Measurements from ENCODE around the gene AMH.
A peak's percentile ranks its signal among the peaks of the same experiment; 100 is the strongest.
"Not testable (repeated sequence)": the region's sequence is repeated elsewhere in the genome, so short reads cannot be mapped to it uniquely, and the experiment has no call there.

Gene AMH

DNA sequence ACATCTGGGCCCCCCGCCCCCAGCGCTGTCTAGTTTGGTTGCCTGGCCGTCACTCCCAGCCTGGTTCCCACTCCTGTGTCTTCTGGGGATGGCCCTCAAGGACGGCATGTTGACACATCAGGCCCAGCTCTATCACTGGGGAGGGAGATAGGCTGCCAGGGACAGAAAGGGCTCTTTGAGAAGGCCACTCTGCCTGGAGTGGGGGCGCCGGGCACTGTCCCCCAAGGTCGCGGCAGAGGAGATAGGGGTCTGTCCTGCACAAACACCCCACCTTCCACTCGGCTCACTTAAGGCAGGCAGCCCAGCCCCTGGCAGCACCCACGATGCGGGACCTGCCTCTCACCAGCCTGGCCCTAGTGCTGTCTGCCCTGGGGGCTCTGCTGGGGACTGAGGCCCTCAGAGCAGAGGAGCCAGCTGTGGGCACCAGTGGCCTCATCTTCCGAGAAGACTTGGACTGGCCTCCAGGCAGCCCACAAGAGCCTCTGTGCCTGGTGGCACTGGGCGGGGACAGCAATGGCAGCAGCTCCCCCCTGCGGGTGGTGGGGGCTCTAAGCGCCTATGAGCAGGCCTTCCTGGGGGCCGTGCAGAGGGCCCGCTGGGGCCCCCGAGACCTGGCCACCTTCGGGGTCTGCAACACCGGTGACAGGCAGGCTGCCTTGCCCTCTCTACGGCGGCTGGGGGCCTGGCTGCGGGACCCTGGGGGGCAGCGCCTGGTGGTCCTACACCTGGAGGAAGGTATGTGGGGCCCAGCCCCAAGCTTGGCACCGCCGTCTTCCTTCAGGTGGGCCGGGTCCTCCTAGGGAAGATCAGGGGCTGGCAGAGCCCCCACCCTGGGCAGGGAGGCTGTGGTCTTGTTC lies at the start of gene AMH:
TSS of gene AMH (plus strand) at position 314 of the 857 bp plus-strand sequence. CDS start at position 324, 10 bp downstream.
- DNase-seq, result no peak

DNA sequence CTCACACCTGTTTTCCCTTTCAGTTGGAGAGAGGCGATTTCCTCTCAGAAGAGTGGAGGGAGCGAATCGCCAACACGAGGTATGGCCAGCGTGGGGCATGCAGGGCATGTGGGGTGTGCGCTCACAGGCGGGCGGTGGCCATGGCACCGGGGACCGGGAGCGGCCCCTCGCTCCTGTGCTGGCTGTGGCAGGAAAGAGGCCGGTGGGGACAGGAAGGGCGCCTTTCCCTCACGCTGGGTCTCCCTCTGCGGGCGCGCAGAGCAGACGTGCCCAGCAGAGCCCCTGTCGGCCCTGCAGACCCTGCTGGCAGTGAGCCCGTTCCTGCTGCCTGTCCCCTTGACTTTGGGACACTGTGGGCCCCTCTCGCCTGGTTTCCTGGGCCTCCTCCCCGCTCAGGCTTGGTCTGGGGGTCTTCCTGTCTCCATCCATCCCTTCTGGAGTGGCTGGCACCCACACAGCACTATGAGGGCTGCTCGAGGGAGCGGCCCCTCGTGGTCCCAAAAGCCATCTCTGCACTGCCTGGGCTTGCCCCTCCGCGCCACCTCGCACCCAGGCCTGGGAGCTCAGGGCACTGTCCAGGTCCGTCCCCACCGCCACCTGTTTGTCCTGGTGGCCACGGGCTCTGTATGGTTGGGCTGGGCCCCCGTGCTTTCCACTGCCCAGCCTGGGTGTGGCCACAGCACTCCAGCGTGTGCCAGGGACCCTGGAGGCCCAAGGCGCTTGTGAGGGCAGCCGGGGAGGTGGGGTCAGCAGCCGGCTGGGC lies 49.1 kb upstream of the AMH start:
- DNase-seq, result no peak

DNA sequence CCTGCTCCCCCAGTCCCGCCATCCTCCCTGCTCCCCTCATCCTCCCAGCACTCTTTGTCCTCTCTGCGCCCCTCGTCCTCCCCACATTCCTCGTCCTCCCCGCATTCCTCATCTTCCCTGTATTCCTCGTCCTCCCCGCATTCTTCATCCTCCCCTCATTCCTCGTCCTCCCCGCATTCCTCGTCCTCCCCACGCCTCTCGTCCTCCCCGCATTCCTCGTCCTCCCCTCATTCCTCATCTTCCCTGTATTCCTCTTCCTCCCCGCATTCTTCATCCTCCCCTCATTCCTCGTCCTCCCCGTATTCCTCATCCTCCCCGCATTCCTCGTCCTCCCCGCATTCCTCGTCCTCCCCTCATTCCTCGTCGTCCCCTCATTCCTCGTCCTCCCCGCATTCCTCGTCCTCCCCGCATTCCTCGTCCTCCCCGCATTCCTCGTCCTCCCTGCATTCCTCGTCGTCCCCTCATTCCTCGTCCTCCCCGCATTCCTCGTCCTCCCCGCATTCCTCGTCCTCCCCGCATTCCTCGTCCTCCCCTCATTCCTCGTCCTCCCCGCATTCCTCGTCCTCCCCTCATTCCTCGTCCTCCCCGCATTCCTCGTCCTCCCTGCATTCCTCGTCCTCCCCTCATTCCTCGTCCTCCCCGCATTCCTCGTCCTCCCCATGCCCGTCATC lies 48.4 kb upstream of the AMH start:
- DNase-seq, result not testable (repeated sequence)

DNA sequence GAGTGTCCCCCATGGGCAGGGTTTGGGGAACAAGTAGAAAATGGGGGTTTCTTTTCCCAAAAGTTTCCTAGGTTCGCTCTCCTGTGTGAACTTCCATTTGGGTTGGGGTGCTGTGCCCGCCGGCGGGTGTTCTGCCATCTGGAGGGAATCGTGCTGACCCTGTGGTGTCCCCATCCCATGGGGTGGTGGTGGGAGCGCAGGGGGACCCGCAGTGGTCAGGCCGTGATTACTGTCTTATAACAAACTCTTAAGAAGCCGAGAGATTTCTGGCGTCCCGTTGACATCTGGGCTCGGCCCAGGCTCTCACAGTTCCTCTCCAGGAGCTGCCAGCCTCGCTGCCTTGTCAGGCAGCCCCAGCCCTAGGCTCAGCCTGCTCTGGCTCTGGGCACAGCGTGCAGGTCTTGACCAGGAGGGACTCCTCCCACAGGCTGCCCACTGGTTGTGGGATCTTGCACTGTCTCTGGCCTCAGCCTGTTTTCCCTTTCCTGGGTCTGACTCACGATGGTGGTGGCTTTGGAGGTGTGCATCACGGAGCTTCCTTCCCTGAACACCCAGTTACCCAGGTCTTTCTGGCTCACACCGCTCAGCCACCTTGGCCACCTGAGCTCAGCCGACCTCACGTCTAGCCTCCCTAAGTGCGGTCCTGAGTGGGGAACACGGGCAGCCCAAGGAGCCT lies 47.5 kb upstream of the AMH start:
- DNase-seq, result no peak

DNA sequence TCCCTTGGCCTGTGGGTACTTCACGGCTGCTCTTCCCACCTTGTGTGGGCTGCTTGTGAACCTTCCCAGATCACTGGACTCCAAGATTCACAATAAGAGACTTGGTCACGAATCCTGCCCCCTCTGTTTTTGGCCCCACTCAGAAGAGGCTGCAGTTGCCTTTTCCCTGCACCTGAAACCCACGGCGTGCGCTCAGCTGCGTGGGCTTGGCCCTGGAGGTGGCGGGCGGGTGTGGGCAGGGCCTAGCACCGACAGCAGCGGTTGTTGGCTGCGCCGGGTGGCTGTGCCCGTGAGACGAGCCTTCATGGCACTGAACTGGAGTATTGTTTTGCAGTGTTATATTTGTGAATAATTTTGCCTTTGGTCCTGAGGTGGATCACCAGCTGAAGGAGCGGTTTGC lies 46.8 kb upstream of the AMH start:
- no peak for DNase-seq

DNA sequence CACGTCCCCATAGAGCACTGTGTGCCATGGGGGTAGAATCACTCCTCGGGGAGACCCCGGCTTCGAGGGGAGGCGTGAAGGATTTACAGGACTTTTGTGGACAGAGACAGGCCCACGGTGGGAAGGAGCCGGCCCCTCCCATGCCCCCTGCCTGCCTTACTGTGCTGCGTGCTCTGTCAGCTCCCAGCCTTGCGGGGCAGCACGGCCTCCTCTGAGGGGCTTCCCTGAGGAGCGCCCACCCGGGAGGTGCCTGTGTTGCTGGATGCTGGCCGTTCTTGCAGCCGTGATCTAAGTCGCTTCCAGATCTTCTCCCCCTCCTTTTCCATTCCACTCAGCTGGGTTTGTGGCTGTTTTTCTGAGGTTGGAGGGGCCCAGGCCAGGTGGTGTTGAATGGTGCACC lies 42.1 kb upstream of the AMH start:
- no peak for DNase-seq

DNA sequence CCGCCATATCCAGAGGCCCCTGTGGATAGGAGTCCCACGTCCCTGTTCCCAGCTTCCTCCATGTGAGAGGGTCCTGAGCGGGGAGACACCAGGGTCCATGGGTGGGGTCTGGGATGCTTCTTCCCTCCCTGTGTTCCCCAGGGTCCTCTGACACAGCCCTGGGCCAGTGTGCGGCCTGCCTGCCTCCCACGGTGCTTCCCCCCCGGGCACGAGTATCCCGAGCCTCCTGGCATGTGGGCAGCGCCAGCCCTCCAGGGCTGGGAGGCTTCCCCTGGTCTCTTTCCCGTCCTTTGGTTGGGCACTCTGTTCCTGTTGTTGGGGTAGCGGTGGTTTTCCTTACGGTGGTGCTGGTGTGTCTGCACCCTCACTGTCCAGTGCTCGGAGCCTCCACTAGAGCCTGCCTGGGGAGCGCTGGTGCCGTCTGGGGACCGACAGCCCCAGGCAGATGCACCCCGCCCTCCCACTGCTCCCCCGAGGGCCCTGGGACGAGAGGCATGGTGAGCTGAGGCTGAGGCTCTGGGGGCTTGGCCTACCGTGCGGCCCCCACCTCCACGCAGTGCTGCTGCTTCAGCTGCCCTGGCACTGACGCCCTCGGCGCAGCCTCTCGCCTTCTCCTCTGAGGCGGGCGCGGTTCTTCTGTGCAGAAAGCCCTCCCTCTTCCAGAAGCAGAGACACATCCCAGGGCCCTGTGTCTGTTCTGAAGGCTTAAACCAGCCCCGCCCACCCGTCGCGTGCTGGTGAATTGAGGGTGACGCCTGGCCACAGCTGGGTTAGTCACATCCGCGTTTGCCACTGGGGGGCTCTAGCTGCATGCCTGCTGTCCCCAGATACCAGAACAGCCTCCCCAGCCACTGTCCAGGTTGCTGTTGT lies 40.9 kb upstream of the AMH start:
- no peak for DNase-seq

DNA sequence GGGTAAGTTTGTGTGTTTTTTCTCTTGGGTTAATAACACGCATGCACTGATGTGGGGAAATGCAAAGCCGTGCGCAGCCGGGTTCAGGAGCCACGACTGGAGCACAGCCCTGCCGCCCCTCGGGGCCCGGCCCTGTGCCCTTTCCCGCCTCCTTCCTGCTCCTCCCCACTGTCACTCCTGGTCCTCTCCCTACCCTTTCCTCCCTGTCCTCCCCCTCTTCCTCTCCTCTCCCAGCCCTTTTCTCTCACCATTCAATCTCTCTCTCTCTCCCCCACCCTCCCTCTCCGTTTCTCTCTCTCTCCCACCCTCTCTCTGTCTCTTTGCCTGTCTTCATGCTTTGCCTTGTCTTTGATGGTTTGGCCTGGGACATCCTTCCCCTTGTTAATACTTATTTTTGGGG lies 40.1 kb upstream of the AMH start:
- DNase-seq, result no peak

DNA sequence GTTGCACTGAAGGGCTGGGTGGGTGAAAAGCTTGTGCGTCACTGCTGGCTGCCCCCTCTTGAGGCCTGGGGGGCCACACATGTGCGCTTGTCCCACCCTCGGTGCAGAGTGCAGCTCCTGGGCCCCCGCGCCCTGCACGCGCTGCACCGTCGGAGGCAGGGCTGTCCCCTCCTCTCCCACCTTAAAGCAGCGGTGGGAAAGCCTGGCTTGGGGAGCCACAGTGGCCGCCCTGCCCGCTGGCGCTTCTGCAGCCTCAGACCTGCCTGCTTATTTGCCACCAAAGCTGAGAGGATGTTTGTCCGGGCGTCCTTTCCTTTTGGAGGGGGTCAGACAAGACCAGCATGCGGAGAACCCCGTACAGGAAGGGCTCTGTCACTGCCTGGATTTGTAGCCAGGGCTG lies 39.7 kb upstream of the AMH start:
- DNase-seq, result no peak

DNA sequence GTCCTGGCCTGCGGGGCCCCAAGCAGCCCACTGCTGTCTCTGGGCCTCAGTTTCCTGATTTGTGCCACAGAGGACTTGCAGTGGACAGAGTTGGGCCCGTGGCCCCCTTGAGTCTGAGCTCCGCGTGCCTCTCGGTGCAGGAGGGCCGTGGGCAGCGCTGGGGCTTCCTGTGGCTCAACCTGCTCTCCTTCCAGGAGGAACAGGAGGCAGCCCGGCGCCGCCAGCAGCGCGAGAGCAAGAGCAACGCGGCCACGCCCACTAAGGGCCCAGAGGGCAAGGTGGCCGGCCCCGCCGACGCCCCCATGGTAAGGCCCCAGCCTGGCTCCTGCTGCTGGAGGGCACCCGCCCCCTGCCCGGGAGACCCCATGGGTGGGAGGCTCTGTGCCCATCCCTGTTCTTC lies 38.9 kb upstream of the AMH start:
- DNase-seq, result no peak

DNA sequence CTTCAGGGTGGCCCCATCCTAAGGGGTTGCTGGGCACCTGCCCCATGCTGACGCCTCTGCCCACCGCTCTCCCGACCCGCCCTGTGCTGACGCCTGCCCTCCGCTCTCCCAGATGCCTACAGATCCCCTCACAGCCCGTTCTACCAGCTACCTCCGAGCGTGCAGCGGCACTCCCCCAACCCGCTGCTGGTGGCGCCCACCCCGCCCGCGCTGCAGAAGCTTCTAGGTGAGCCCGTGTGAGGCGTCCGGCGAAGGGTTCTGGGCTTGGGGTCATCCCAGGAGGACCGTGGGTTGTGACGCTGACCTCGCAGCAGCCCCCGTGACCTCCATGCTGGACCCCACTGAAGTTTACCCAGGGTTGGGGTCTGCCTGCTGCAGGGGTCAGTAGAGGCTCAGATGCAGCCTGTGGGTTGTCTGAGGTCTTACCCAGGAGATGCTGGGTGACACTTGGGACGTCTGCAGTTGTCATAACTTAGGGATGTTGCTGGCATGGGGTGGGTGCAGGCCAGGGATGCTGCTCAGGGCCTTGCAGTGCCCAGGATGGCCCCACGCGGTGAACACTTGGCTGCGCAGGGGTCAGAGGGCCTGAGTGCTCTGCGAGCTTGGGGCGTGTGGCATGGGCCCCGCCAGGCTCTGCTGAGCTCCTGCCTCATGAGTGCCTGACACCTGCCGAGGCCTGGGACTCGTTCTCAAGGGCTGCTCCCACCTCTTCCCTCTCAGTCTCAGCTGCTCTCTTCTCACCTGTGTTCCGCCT lies 38.0 kb upstream of the AMH start:
- DNase-seq, result no peak

DNA sequence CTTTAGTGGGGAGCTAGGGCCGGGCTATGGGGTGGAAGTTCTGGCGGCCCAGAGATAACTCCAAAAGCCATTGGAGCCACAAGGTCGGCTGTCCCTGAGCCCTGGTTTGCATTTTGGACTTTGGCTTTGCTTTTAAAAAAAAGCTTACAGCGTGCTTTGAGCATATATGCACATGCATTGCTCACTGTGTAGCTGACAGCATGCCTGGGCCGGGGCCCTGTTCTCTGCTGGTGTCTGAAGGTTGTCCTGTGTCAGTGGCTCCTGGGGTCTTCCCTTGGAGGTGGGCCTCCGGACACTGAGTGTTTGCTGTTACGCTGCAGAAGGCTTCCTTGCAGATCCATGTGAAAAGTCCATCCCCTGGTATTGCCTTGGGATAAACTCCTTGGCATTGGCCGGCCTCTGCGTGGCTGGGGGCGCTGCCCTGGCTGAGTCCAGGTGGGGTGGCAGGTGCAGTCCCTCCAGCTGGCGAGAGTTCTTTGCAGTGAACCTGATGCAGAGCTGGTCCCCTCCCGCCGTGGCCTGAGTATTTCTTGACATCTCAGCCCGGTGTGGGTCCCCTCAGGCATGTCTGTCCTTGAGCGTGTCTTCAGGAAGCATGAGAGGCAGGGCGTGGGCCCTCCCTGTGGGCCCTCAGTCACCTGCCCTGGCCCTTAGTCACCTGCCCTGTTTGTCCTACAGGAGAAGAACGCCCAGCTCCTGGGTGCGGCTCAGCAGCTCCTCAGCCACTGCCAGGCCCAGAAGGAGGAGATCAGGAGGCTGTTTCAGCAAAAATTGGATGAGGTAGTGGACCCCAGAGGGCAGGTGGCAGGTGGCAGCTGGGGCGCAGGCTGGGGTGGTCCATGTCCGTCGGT lies 36.0 kb upstream of the AMH start:
- no peak for DNase-seq

DNA sequence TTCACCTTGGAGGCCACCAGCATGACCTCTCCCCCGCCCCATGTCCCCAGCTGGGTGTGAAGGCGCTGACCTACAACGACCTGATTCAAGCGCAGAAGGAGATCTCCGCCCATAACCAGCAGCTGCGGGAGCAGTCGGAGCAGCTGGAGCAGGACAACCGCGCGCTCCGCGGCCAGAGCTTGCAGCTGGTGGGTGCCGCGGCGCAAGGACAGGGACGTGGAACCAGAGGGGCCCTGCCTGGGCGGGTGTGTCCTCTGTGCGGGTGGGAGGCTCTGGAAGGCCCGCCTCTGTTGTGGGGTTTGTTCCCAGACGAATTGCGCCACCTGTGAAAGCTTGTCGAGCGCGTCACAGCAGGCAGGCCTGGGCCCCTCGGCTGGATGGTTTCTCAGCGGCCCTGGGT lies 35.3 kb upstream of the AMH start:
- peak; percentile 42 for DNase-seq

DNA sequence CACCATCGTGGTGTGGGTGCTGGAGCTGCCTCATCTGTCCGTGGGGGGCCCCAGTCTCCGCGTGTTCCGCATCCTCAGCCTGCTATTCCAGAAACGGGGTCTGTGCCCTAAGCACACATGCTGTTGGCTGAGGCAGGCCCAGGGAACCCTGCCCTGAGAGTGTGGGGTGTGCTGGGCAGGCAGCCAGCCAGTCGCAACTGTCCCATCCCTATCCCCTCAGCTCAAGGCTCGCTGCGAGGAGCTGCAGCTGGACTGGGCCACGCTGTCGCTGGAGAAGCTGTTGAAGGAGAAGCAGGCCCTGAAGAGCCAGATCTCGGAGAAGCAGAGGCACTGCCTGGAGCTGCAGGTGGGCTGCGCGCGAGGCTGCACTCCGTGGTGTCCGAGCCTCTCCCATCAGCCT lies 34.9 kb upstream of the AMH start:
- DNase-seq, result no peak

DNA sequence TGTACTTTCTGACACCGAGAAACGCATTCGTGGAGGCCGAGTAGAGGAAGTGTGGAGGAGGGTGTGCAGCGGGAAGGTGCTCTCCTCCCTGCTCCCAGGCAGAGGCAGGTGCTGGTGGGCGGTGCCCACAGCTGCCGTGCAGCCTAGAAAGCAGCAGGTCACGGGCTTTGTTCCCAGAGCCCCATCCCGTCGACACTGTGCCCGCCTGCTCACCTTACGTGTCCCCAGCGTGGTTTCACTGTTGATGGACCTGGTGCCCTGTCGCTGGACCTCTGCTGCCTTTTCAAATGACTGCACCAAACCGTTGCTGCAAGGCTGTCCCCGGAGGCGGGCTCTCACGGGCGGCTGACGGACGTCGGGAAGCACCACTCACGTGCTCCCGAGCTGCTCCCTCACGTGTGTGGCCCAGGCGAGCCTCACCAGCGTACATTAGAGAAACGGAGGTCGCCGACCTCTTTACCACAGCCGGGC lies 33.8 kb upstream of the AMH start:
- DNase-seq, result peak; percentile 56

DNA sequence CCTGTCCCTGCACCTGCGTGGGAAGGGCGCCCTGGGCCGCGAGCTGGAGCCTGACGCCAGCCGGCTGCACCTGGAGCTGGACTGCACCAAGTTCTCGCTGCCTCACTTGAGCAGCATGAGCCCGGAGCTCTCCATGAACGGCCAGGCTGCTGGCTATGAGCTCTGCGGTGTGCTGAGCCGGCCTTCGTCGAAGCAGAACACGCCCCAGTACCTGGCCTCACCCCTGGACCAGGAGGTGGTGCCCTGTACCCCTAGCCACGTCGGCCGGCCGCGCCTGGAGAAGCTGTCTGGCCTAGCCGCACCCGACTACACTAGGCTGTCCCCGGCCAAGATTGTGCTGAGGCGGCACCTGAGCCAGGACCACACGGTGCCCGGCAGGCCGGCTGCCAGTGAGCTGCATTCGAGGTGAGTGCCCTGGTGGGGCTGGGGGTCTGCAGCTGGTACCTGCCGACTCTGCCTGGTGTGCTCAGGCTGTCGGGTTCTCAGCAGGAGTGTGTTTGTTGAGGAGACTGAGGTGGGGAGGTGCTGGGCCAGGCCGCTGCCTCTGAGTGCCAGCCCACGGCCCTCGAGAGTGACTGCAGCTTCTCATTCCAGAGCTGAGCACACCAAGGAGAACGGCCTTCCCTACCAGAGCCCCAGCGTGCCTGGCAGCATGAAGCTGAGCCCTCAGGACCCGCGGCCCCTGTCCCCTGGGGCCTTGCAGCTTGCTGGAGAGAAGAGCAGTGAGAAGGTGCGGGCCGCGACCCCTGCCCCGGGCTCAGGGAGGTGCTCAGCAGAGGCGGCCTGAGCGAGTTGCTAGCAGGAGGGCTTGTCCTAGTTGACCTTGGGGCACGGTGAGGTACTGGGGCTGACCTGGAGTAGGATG lies 32.5 kb upstream of the AMH start:
- DNase-seq, result no peak

DNA sequence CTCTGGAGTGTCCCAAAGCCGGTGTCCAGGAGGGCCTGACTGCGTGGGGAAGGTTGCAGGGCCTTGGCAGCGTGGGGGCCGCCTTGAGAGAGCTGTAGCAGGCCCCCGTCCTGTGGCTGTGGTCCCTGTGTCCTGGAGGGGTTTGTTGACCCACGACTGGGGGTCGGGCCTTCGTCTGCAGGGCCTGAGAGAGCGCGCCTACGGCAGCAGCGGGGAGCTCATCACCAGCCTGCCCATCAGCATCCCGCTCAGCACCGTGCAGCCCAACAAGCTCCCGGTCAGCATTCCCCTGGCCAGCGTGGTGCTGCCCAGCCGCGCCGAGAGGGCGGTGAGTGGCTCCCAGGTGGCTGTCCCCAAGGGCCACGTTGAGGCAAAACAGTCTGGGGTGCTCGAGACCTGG lies 31.5 kb upstream of the AMH start:
- no peak for DNase-seq

DNA sequence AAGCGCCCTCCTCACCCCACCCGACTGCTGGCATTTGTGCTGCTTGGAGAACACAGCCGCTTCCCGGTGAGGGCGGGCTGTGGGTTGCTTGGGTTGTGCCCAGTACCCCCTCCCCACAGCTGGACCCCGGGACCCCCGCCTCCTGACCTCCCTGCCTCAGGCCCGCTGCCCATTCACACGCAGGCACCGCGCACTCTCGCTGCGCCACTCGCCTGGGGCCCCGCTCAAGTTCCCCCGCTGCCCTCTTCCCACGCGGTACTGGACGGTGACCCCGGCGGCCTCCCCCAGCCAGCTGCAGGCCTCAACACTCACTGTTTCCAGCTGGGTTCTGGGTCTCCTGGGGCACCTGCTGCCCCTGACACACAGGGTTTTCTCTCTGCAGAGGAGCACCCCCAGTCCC lies 29.4 kb upstream of the AMH start:
- DNase-seq, result no peak

DNA sequence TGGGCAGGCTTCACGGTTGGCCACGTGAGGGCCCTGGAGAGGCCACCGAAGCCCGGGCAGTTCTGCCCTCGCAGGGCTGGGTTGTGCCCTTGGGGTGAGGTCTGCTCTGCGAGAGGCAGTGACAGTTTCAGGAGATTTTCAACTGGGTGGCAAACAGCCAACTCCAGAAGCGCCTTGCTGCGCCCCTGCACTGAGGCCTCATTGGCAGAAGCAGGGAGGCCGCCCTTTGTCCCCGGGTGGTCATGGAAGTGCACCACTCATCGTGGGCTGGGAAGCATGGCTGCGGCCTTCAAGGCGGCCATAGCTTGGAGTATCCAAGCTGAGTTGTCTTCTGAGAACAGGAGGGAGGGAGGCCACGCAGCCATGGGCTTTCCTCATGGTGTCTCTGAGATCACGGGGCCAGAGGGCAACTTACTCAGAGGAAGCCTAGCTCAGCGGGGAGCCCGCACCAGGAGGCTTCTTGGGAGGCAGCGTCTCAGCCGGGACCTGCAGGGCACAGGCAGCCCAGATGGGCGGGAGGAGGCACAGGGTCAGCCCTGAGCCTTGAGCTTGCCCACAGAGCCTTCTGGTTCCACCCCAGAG lies 27.8 kb upstream of the AMH start:
- DNase-seq, result no peak

Measured in NCI-H510A (cell line).